ENCODE data around the gene HTR7. TPM values are rescaled to one million over a fixed set of nuclear protein-coding genes. Genes with fewer than 3 reads are reported as not detected.

HTR7 gene
- total and polyA plus RNA-seq, 10 donors = 0.13 to 1.1 (median 0.73) TPM

DNA sequence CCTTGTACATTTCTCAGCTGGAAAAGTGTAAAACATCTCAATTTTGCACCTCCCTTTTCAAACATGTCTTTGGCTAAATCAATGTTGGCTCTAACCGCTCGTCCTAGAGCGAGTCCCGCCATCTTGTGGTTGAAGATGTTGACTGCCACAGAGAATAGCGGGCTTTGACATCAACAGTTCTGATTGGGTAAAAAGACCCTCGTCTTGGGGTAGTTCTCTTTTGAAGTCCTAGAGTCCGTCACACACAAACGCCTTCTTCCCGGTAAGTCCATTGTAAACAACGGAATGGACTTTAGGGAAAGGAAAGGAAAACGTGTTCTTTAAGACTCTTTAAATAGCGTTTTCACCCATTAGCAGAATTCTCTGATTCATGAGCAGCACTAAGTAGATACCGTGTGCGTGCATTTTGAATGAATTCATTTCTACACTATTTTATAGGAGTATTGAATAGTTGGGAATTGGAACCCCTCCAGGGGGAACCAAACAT lies 13.5 kb upstream of the HTR7 start:
- no peak for DNase-seq
- peak overlapping the region in 7 of 8 donors; percentile 67 to 83 (median 77) for H3K27ac ChIP-seq
- peaks cover 14 to 46% (median 28%) of the 10 kb centered on the region in 6 donors for H3K4me1 ChIP-seq
- H3K27me3 ChIP-seq (replicated peaks in 1 of 7) = peaks cover 0 to 19% (median 0%) of the 10 kb centered on the region in 7 donors
- peak overlapping the region; percentile 72 to 96 (median 79) for H3K4me3 ChIP-seq
- peaks cover 0 to 17% (median 8%) of the 10 kb centered on the region in 6 donors for H3K36me3 ChIP-seq
- WGBS, 5 donors = 1 to 3% (median 2%) methylated on average over 14 of the region's 14 CpGs
- TF ChIP-seq CTCF (IDR thresholded peaks at IDR 0.05 in 8 of 11, conservative IDR thresholded peaks at IDR 0.05 in 3 of 11) (peak in 10 of 11 experiments; percentile 10 to 59 (median 48)), POLR2AphosphoS5 (IDR thresholded peaks at IDR 0.05) (no peak)
- peaks cover 0 to 10% (median 0%) of the 10 kb centered on the region in 8 donors for H3K9me3 ChIP-seq
- intact Hi-C loops (cut with DNase I; ENCODE audit: low total_unique reads) = no loop called here

DNA sequence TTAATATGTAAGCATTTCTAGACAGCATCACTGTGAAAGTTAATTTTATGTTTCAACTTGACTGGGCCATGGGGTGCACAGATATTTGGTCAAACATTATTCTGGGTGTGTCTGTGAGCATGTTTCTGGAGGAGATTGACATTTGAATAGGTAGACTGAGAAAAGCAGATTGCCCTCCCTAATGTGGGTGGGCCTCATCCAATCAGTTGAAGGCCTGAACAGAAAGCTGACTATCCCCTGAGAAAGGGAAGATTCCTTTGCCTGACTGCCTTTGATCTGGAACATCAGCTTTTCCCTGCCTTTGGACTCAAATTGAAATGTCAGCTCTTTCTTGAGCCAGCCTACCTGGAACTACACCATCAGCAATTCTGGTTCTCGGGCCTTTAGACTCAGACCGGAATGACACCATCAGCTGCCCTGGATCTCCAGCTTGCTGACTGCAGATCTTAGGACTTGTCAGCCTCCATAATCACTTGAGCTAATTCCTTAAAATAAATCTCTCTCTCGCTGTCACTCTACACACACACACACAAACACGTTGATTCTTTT lies 8.3 kb upstream of the HTR7 start:
- no peak for TF ChIP-seq CTCF (IDR thresholded peaks at IDR 0.05 in 8 of 11, conservative IDR thresholded peaks at IDR 0.05 in 3 of 11)
- TF ChIP-seq POLR2AphosphoS5 (IDR thresholded peaks at IDR 0.05) = no peak
- TF ChIP-seq POLR2A (IDR thresholded peaks at IDR 0.05) = no peak
- intact Hi-C loops (cut with DNase I; ENCODE audit: low total_unique reads) = loop anchor here (10.0 kb wide), 2 partner anchors 111 to 1071 kb away; no protein-coding TSS in a partner anchor
- H3K27me3 ChIP-seq (replicated peaks in 1 of 7) = peaks cover 0 to 41% (median 4%) of the 10 kb centered on the region in 7 donors
- no peak overlapping the region for H3K4me3 ChIP-seq
- no peak overlapping the region for H3K27ac ChIP-seq
- WGBS, 5 donors = 88 to 95% (median 91%) methylated on average over 4 of the region's 4 CpGs
- no peak for DNase-seq
- H3K36me3 ChIP-seq = no peaks in the 10 kb centered on the region
- peaks cover 0 to 6% (median 2%) of the 10 kb centered on the region in 6 donors for H3K4me1 ChIP-seq
- H3K9me3 ChIP-seq = peaks cover 0 to 10% (median 0%) of the 10 kb centered on the region in 8 donors

GRCh38 chr10:90865401-90865800 lies 7.6 kb upstream of the HTR7 start:
- Histone ChIP-seq H3K9me3 (peaks cover 0 to 10% (median 0%) of the 10 kb centered on the region in 8 donors), H3K4me3 (no peak overlapping the region), H3K27ac (no peak overlapping the region), H3K36me3 (no peaks in the 10 kb centered on the region), H3K4me1 (no peaks in the 10 kb centered on the region), H3K27me3 (replicated peaks in 1 of 7) (peaks cover 0 to 41% (median 4%) of the 10 kb centered on the region in 7 donors)
- DNase-seq = no peak
- intact Hi-C loops (cut with DNase I; ENCODE audit: low total_unique reads) = loop anchor here (10.0 kb wide), 2 partner anchors 111 to 1071 kb away; no protein-coding TSS in a partner anchor
- TF ChIP-seq POLR2AphosphoS5 (IDR thresholded peaks at IDR 0.05) (no peak), CTCF (IDR thresholded peaks at IDR 0.05 in 8 of 11, conservative IDR thresholded peaks at IDR 0.05 in 3 of 11) (peak in 2 of 11 experiments; percentile 9 to 18), POLR2A (IDR thresholded peaks at IDR 0.05) (no peak)
- 26 to 30% (median 27%) methylated on average over 3 of the region's 3 CpGs for WGBS, 5 donors

GRCh38 chr10:90862908-90863514 lies 5.2 kb upstream of the HTR7 start:
- Histone ChIP-seq H3K4me1 (peaks cover 0 to 13% (median 6%) of the 10 kb centered on the region in 6 donors), H3K36me3 (no peaks in the 10 kb centered on the region), H3K4me3 (no peak overlapping the region), H3K9me3 (no peaks in the 10 kb centered on the region), H3K27ac (no peak overlapping the region), H3K27me3 (replicated peaks in 1 of 7) (peaks cover 0 to 47% (median 0%) of the 10 kb centered on the region in 7 donors)
- intact Hi-C loops (cut with DNase I; ENCODE audit: low total_unique reads) = loop anchor here (10.0 kb wide), 2 partner anchors 108 to 1068 kb away; no protein-coding TSS in a partner anchor
- no peak for DNase-seq
- TF ChIP-seq POLR2AphosphoS5 (IDR thresholded peaks at IDR 0.05) (no peak), POLR2A (IDR thresholded peaks at IDR 0.05) (no peak), CTCF (IDR thresholded peaks at IDR 0.05 in 8 of 11, conservative IDR thresholded peaks at IDR 0.05 in 3 of 11) (peak in 9 of 11 experiments; percentile 15 to 67 (median 55))
- 25 to 44% (median 29%) methylated on average over 2 of the region's 2 CpGs for WGBS, 5 donors
